Glutamatergic neuron (in vitro differentiated cells): ENCODE measurements around the gene LCAT. TPM values are rescaled to one million over a fixed set of nuclear protein-coding genes. Genes with fewer than 3 reads are reported as not detected.

ENCODE experiments used
- DNase-seq: peaks from one replicate; pipeline ENCODE4 v3.0.0; 2022
- H3K27ac Mint-ChIP-seq: one replicate; pipeline ENCODE4 v1.8.0; 2020; ENCODE audit warnings: mild to moderate bottlenecking, mixed read lengths, inconsistent platforms; ENCODE audit not compliant: unreplicated experiment
- H3K27me3 Mint-ChIP-seq: one replicate; pipeline ENCODE4 v1.8.0; 2020; ENCODE audit warnings: mild to moderate bottlenecking, moderate library complexity, mixed read lengths, inconsistent platforms; ENCODE audit not compliant: unreplicated experiment
- H3K36me3 Mint-ChIP-seq: one replicate; pipeline ENCODE4 v1.8.0; 2020; ENCODE audit warnings: mild to moderate bottlenecking, mixed read lengths, inconsistent platforms; ENCODE audit not compliant: unreplicated experiment
- H3K4me1 Mint-ChIP-seq: one replicate; pipeline ENCODE4 v1.8.0; 2020; ENCODE audit warnings: mild to moderate bottlenecking, low read depth, mixed read lengths, inconsistent platforms; ENCODE audit not compliant: unreplicated experiment
- H3K4me3 Mint-ChIP-seq: one replicate; pipeline ENCODE4 v1.8.0; 2020; ENCODE audit warnings: mild to moderate bottlenecking, mixed read lengths, inconsistent platforms; ENCODE audit not compliant: unreplicated experiment
- H3K9me3 Mint-ChIP-seq: one replicate; pipeline ENCODE4 v1.8.0; 2020; ENCODE audit warnings: mild to moderate bottlenecking, moderate library complexity, mixed read lengths, inconsistent platforms; ENCODE audit not compliant: unreplicated experiment
- total RNA-seq: library from RNA; stranded (reverse); fragmentation: NEBNext Ultra II Directional; extraction: Animal tissue kit (Norgen Biotek cat#: 25700); gene quantifications from one replicate; pipeline ENCODE4 v1.2.1, GENCODE V29; 2021; ENCODE audit not compliant: unreplicated experiment
- TF ChIP-seq, protein P1 (sequence below): fragments of 200-600 bp; sonication (generic); IDR thresholded peaks from one replicate; pipeline ENCODE4 v1.5.0; 2021; ENCODE audit not compliant: partially characterized antibody, unreplicated experiment

The LCAT gene
- total RNA-seq, 1 donor from 2014 or later: 8.7 TPM

DNA sequence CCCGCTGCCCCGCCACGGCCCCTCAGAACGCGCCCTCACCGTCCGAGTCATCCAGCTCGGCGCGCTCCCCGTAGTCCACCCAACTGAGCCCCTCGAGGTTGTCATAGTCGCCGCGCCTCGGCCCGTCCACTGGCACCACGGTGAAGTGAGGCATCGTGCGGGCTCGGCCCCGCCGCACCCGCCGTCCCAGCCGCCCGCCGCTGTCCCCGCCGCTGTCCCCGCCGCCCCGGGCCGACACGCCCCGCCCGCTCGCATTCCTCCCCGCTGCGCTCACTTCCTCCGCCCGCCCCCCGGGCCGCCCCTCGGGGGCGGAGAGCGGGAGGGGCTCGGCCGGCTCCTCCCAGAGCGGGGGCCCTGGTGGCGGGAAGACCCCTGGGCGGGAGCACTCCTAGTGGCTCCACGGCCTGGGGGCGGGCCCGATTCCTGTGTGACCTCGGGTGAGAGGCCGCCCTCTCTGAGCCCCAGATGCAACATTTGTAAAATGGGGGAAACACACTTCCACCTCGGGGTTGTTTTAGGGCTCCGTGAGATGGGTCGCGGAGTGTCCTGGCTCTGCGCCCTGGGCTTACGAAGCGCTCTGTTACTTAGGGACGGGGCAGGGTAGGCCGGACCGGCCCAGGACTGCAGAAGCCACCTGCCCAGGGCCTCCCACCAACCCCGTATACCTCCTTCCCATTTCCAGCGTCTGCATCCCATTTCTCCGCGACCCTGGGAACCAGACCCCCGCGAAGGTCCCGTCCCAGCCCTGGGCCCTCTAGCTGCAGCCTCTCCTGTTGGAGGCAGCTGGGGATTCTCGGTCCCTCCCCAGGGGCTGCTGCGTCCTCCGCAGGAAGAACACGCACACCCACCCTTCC is 24.7 kb upstream of the LCAT start, which contains the start of gene SLC12A4:
Gene SLC12A4, minus strand, starts transcription at position 238 of the 854 bp plus-strand sequence. Its CDS starts 84 bp downstream, at position 154.
- H3K4me3 Mint-ChIP-seq: peak within 1 kb of the TSS; percentile 94
- peaks cover 4% of the 10 kb centered on the region for H3K4me1 Mint-ChIP-seq
- H3K27me3 Mint-ChIP-seq: peaks cover 14% of the 10 kb centered on the region
- DNase-seq: peak; percentile 64
- peak within 1 kb of the TSS; percentile 34 for H3K27ac Mint-ChIP-seq
- TF ChIP-seq, protein P1, sequence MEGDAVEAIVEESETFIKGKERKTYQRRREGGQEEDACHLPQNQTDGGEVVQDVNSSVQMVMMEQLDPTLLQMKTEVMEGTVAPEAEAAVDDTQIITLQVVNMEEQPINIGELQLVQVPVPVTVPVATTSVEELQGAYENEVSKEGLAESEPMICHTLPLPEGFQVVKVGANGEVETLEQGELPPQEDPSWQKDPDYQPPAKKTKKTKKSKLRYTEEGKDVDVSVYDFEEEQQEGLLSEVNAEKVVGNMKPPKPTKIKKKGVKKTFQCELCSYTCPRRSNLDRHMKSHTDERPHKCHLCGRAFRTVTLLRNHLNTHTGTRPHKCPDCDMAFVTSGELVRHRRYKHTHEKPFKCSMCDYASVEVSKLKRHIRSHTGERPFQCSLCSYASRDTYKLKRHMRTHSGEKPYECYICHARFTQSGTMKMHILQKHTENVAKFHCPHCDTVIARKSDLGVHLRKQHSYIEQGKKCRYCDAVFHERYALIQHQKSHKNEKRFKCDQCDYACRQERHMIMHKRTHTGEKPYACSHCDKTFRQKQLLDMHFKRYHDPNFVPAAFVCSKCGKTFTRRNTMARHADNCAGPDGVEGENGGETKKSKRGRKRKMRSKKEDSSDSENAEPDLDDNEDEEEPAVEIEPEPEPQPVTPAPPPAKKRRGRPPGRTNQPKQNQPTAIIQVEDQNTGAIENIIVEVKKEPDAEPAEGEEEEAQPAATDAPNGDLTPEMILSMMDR: no peak
- peaks cover 3% of the 10 kb centered on the region for H3K9me3 Mint-ChIP-seq
- no peaks in the 10 kb centered on the region for H3K36me3 Mint-ChIP-seq

DNA sequence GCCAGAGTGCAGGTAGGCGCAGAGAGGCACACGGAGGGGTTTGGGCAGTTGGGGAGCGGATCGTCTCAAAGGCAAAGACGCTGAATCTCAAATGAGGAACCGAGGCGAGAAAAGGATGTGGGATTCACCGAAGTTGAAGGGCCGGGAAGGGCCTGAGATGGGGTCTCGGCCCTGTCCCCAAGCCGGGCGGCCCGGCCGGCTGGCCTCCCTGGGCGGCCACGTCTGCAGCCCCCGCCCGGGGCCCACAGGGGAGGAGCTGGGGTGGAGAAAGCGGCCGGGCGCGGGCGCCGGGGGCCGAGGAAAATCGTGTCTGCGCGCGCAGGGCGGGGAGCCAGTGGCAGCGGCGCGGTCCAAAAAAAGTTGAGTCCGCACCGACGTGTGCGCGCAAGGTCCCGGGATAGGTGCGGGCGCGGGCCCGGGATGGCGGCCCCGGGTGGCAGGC is 24.1 kb upstream of the LCAT start:
- peaks cover 14% of the 10 kb centered on the region for H3K27me3 Mint-ChIP-seq
- H3K27ac Mint-ChIP-seq: peak overlapping the region; percentile 34
- H3K4me1 Mint-ChIP-seq: peaks cover 4% of the 10 kb centered on the region
- H3K4me3 Mint-ChIP-seq: peak overlapping the region; percentile 94
- TF ChIP-seq, protein P1: no peak
- no peaks in the 10 kb centered on the region for H3K36me3 Mint-ChIP-seq
- DNase-seq: no peak
- H3K9me3 Mint-ChIP-seq: peaks cover 3% of the 10 kb centered on the region

DNA sequence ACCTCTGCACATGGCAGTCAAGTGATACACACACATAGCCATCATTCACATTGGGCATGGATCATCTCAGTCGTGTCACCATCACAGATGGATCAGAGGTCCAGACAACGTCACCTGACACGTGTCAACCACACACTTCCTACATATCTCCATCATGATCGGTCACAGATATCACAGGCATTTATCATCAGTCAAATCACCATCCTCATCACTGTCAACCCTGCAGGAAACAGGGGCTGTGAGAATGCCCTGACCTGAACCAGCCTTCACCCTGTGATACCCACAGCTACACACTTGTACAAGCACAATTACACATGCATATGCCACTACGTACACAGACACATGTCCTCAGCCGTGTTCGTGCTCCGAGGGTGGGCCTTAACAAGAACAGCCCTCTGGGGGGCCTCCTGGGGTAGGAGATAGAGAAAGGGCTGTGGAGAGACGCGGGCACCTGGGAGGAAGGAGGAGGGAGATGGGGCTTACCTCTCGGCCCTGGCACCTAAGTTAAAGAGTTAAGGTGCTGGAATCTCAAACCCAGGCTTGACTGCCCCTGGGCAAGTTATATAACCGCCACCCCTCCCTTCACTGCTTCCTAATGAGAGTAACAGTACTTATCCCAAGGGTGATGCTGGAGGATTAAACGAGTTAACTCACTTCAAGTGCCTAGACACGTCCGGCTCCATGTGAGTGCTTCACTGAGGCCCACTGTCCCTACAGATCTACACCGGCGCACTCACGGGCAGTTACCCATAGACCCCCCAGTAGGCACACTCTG is 23.4 kb upstream of the LCAT start:
- peaks cover 4% of the 10 kb centered on the region for H3K4me1 Mint-ChIP-seq
- TF ChIP-seq, protein P1: no peak
- DNase-seq: no peak
- H3K36me3 Mint-ChIP-seq: no peaks in the 10 kb centered on the region
- H3K4me3 Mint-ChIP-seq: peak overlapping the region; percentile 94
- H3K27ac Mint-ChIP-seq: peak overlapping the region; percentile 34
- H3K27me3 Mint-ChIP-seq: peaks cover 14% of the 10 kb centered on the region
- H3K9me3 Mint-ChIP-seq: peaks cover 3% of the 10 kb centered on the region

DNA sequence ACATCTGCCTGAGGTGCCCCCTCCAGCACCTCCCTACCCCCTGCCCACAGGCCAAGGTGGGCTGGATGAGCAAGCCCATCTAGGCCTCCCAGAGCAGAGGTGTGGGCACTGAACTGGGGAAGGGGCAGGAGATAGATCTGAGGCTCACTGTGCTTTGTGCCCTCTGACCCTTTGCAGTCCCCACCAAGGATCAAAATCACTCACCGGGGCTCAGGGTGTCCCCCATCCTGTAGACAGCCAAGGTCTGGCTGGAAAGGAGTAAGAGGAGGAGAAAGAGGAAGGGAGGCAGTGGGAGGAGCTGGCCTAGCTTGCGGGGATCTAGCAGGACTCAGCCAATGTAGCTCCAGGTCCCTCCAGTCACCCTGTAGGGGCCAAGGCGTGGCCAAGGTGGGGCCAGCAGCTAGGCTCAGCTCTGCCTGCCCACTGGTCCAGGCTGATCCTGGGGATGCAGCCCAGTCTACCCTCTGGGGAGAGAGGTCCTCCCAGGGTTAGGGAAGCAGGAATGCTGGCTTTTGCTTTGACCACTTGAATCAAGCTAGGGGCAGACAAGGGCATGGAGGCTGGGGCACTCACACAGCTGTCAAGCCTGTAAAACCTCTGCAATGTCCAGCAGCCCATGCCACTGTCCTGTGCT is 22.7 kb upstream of the LCAT start:
- DNase-seq: no peak
- H3K27me3 Mint-ChIP-seq: peaks cover 14% of the 10 kb centered on the region
- no peak overlapping the region for H3K27ac Mint-ChIP-seq
- H3K36me3 Mint-ChIP-seq: no peaks in the 10 kb centered on the region
- H3K9me3 Mint-ChIP-seq: peaks cover 3% of the 10 kb centered on the region
- H3K4me3 Mint-ChIP-seq: peak overlapping the region; percentile 48
- peaks cover 4% of the 10 kb centered on the region for H3K4me1 Mint-ChIP-seq
- TF ChIP-seq, protein P1: no peak
